Adrenal gland (tissue), 12 donors: ENCODE measurements around the gene GANAB. TPM values are rescaled to one million over a fixed set of nuclear protein-coding genes. Genes with fewer than 3 reads are reported as not detected.

Experiments used
- DNase-seq, 7 donors: peaks; one replicate each; pipeline ENCODE4 v3.0.0-alpha.2; 2019 to 2020
- H3K27ac ChIP-seq, 5 donors: fragments of 200-600 bp; sonication (generic) in 4 of 5; 1 replicate in 3 of 5; 2 replicates in 2 of 5; pipeline versions ENCODE4 v1.5.1 to v1.8.0; 2016 to 2020; ENCODE audit warnings: mild to moderate bottlenecking in 1 of 5
- H3K27me3 ChIP-seq: fragments of 200-600 bp; 2 replicates; pipeline ENCODE4 v1.8.0; 2021
- H3K36me3 ChIP-seq, 2 donors: fragments of 200-600 bp; replicated peaks in 1 of 2; 1 replicate in 1 of 2; 2 replicates in 1 of 2; pipeline versions ENCODE4 v1.5.1 to v1.8.0; 2018 to 2022
- H3K4me1 ChIP-seq, 2 donors: fragments of 200-600 bp; replicated peaks in 1 of 2; 1 replicate in 1 of 2; 2 replicates in 1 of 2; pipeline versions ENCODE4 v1.5.1 to v1.8.0; 2018 to 2021
- H3K4me3 ChIP-seq, 4 donors: fragments of 200-600 bp; sonication (generic) in 3 of 4; one replicate each; pipeline ENCODE4 v1.5.1; 2016 to 2018
- H3K9me3 ChIP-seq, 3 donors: fragments of 200-600 bp; sonication (generic) in 1 of 3; replicated peaks in 1 of 3; 1 replicate in 2 of 3; 2 replicates in 1 of 3; pipeline versions ENCODE4 v1.5.1 to v1.8.0; 2016 to 2021
- CTCF ChIP-seq, 6 experiments: fragments of 450-650 bp in 4 of 6; fragments of 200-600 bp in 2 of 6; sonication (generic) in 1 of 6; IDR thresholded peaks; 1 replicate in 5 of 6; 2 replicates in 1 of 6; pipeline versions ENCODE4 v1.5.1 to v1.8.0; 2016 to 2021; ENCODE audit warnings: antibody characterized with exemption in 6 of 6, mild to moderate bottlenecking in 2 of 6, moderate library complexity in 1 of 6
- POLR2A ChIP-seq, 2 donors: fragments of 450-650 bp; IDR thresholded peaks; one replicate each; pipeline ENCODE4 v1.6.1; 2017; ENCODE audit warnings: antibody characterized with exemption in 2 of 2, mild to moderate bottlenecking in 2 of 2, moderate library complexity in 1 of 2
- WGBS, 4 donors: extraction: QIAGEN DNeasy Blood & Tissue Kit in 2 of 4; methylation state at CpG; one replicate each; pipeline versions ENCODE4 v1.1.5 to v1.1.7; 2013 to 2017; 5-methylcytosine and 5-hydroxymethylcytosine counted together
- intact Hi-C, 2 donors: fragments of 100-400 bp; cut with DNase I; formaldehyde crosslinking; loops; one replicate each; pipeline versions ENCODE4 v1.14.1 to v1.15.0; 2022 to 2023
- polyA plus RNA-seq, 3 donors: library from polyadenylated mRNA; stranded (reverse); fragments of 200-250 nt in 2 of 3; fragments of 350-450 nt in 1 of 3; fragmentation: Illumina TruSeq in 1 of 3; extraction: RNeasy Lipid Tissue Mini Kit (QIAGEN cat#74804) in 1 of 3; gene quantifications; one replicate each; pipeline ENCODE4 v1.2.3, GENCODE V29; 2013 to 2014
- total RNA-seq, 9 donors: library from RNA; depleted of rRNA in 4 of 9; stranded (reverse); fragments of >200 nt in 4 of 9; fragments of 120-200 nt in 1 of 9; fragmentation: NEBNext Ultra II Directional in 1 of 9; extraction: Animal tissue kit (Norgen Biotek cat#: 25700) in 1 of 9; gene quantifications; one replicate each; pipeline versions ENCODE4 v1.1.0 to v1.2.4, GENCODE V29; 2013 to 2023
- donor health status: healthy with polysubstance abuse.
- donor health status: Bipolar disorder and iron deficiency.
- donor health status: DM: yes; HTN: yes; CAD: no.
- donor health status: DM: no; HTN: no; CAD: no.
- donor health status: DM: no; HTN: no; CAD: no.
- donor health status: DM: yes; HTN: yes; CAD: no.

Gene GANAB
- total and polyA plus RNA-seq, 12 donors, result 90.9 to 304 (median 173) TPM

GRCh38 chr11:62611705-62612365 is 34.6 kb downstream of the GANAB start:
- no peak for TF ChIP-seq POLR2A (IDR thresholded peaks at IDR 0.05)
- peak in 1 of 6 experiments; percentile 11 for TF ChIP-seq CTCF (IDR thresholded peaks at IDR 0.05)
- DNase-seq, result peak in 6 of 7 donors; percentile 53 to 72 (median 57)
- peaks cover 0 to 39% of the 10 kb centered on the region in 2 donors for H3K36me3 ChIP-seq
- H3K27me3 ChIP-seq, result no peaks in the 10 kb centered on the region
- H3K4me3 ChIP-seq, result peak overlapping the region in 3 of 4 donors; percentile 35 to 67 (median 65)
- 2% methylated on average over 34 of the region's 34 CpGs for WGBS, 4 donors
- intact Hi-C loops, result no loop called here
- peaks cover 9 to 19% of the 10 kb centered on the region in 2 donors for H3K4me1 ChIP-seq
- H3K27ac ChIP-seq, result peak overlapping the region; percentile 50 to 95 (median 85)
- H3K9me3 ChIP-seq, result no peaks in the 10 kb centered on the region

GRCh38 chr11:62610814-62611704 is 35.4 kb downstream of the GANAB start:
- Histone ChIP-seq H3K27ac (peak overlapping the region in 2 of 5 donors; percentile 93 to 95), H3K4me3 (peak overlapping the region in 1 of 4 donors; percentile 67), H3K36me3 (peaks cover 0 to 36% of the 10 kb centered on the region in 2 donors), H3K9me3 (no peaks in the 10 kb centered on the region), H3K27me3 (no peaks in the 10 kb centered on the region), H3K4me1 (peaks cover 9 to 19% of the 10 kb centered on the region in 2 donors)
- WGBS, 4 donors, result 66 to 77% (median 70%) methylated on average over 12 to 28 of the region's 28 CpGs
- intact Hi-C loops, result no loop called here
- no peak for DNase-seq
- no peak for TF ChIP-seq CTCF (IDR thresholded peaks at IDR 0.05)
- no peak for TF ChIP-seq POLR2A (IDR thresholded peaks at IDR 0.05)

DNA sequence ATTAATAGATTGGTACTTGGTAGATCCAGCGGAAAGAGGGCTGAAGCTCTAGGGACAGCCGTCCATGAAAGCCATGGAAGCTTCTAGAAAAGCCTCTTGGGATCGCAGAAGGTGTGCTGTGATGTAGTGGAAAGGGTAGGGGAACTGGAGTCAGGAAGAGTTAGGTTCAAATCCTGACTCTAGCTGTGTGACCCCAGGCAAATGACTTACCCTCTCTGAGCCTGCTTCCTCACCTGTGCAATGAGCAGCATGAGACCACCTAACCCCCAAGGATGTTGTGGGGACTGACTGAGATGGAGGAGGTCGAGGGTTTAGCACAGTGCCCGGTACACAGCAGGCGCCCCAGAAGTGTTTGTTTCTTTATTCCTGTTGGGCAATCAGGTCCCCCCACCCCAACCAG is 36.0 kb downstream of the GANAB start:
- H3K27ac ChIP-seq, result peak overlapping the region in 1 of 5 donors; percentile 95
- TF ChIP-seq POLR2A (IDR thresholded peaks at IDR 0.05) (no peak), CTCF (IDR thresholded peaks at IDR 0.05) (no peak)
- intact Hi-C loops, result no loop called here
- no peak for DNase-seq
- H3K27me3 ChIP-seq, result no peaks in the 10 kb centered on the region
- peaks cover 9 to 19% of the 10 kb centered on the region in 2 donors for H3K4me1 ChIP-seq
- peaks cover 0 to 40% of the 10 kb centered on the region in 2 donors for H3K36me3 ChIP-seq
- H3K9me3 ChIP-seq, result no peaks in the 10 kb centered on the region
- H3K4me3 ChIP-seq, result no peak overlapping the region
- WGBS, 4 donors, result 79 to 90% (median 88%) methylated on average over 4 to 6 of the region's 6 CpGs

GRCh38 chr11:62608776-62609175 is 37.6 kb downstream of the GANAB start:
- no peaks in the 10 kb centered on the region for H3K9me3 ChIP-seq
- 91 to 94% (median 94%) methylated on average over 12 of the region's 12 CpGs for WGBS, 4 donors
- H3K4me3 ChIP-seq, result no peak overlapping the region
- peaks cover 0 to 42% of the 10 kb centered on the region in 2 donors for H3K36me3 ChIP-seq
- H3K4me1 ChIP-seq, result peaks cover 9 to 19% of the 10 kb centered on the region in 2 donors
- no peak for DNase-seq
- TF ChIP-seq CTCF (IDR thresholded peaks at IDR 0.05) (no peak), POLR2A (IDR thresholded peaks at IDR 0.05) (no peak)
- H3K27me3 ChIP-seq, result no peaks in the 10 kb centered on the region
- intact Hi-C loops, result no loop called here
- H3K27ac ChIP-seq, result no peak overlapping the region
